OCI-LY7 (cell line): Measurements from ENCODE around the gene TRIM69.
"Not testable (repeated sequence)": the region's sequence is repeated elsewhere in the genome, so short reads cannot be mapped to it uniquely, and the experiment has no call there.

Source experiments
- CTCF ChIP-seq: fragments of 200-600 bp; sonication (generic); conservative IDR thresholded peaks from 2 replicates; pipeline ENCODE4 v1.5.1; 2014; ENCODE audit warnings: mild to moderate bottlenecking, antibody characterized with exemption, low read length, moderate library complexity, mixed read lengths
- EZH2phosphoT487 ChIP-seq: fragments of 200-600 bp; sonication (generic); IDR thresholded peaks from 2 replicates; pipeline ENCODE4 v1.6.1; 2018; ENCODE audit warnings: low read depth, borderline replicate concordance, mild to moderate bottlenecking, mixed run types, antibody characterized with exemption, low read length, moderate library complexity, mixed read lengths

GRCh38 chr15:44784918-44785274, 48.6 kb downstream of the TRIM69 start:
- peak; percentile 52; the same call in 1 of the 2 replicates for TF ChIP-seq CTCF
- not testable (repeated sequence) for TF ChIP-seq EZH2phosphoT487
